HTR-8/SVneo (cell line): ENCODE results near the gene ZYX.
A peak's percentile ranks its signal among the peaks of the same experiment; 100 is the strongest.
"Not testable (repeated sequence)": the region's sequence is repeated elsewhere in the genome, so short reads cannot be mapped to it uniquely, and the experiment has no call there.

ENCODE experiments used
- DNase-seq: peaks from one replicate; pipeline ENCODE4 v3.0.0; 2011; ENCODE audit warnings: low spot score, mixed read lengths; ENCODE audit not compliant: insufficient read length
- FAIRE-seq: peaks from 2 replicates; lab custom pipeline; 2011; peaks lifted over from hg19 to GRCh38; lab: Jason Lieb, UNC

Gene ZYX

GRCh38 chr7:143384148-143384547, 3.0 kb downstream of the ZYX start:
- no peak for FAIRE-seq

GRCh38 chr7:143384661-143385631, 3.8 kb downstream of the ZYX start:
- FAIRE-seq (no peak), DNase-seq (no peak)

More at GRCh38 chr7:143384148-143384547, 3.0 kb downstream of the ZYX start:
- DNase-seq, result no peak

- peak; percentile 26 for FAIRE-seq
- DNase-seq, result no peak
Measured at GRCh38 chr7:143385891-143386781, 5.0 kb downstream of the ZYX start.

GRCh38 chr7:143387156-143387975, 6.2 kb downstream of the ZYX start:
- FAIRE-seq, result no peak
- DNase-seq, result no peak

GRCh38 chr7:143388051-143388450, 6.9 kb downstream of the ZYX start:
- no peak for FAIRE-seq

GRCh38 chr7:143388491-143389101, 7.5 kb downstream of the ZYX start:
- FAIRE-seq, result no peak
- no peak for DNase-seq

More at GRCh38 chr7:143388051-143388450, 6.9 kb downstream of the ZYX start:
- DNase-seq, result no peak

- FAIRE-seq, result no peak
Measured at GRCh38 chr7:143389316-143390103, 8.4 kb downstream of the ZYX start.

GRCh38 chr7:143390104-143390772, 9.1 kb downstream of the ZYX start:
- no peak for FAIRE-seq
- DNase-seq, result no peak

More at GRCh38 chr7:143389316-143390103, 8.4 kb downstream of the ZYX start:
- DNase-seq, result no peak

GRCh38 chr7:143390773-143391317, 9.7 kb downstream of the ZYX start:
- DNase-seq, result no peak
- FAIRE-seq, result no peak

- no peak for FAIRE-seq
- DNase-seq, result no peak
Measured at GRCh38 chr7:143391462-143392404, 10.6 kb downstream of the ZYX start.

GRCh38 chr7:143392427-143392826, 11.3 kb downstream of the ZYX start:
- FAIRE-seq, DNase-seq: not testable (repeated sequence)

GRCh38 chr7:143392875-143393266, 11.7 kb downstream of the ZYX start:
- no peak for FAIRE-seq
- DNase-seq, result no peak

GRCh38 chr7:143393267-143394041, 12.3 kb downstream of the ZYX start:
- FAIRE-seq (no peak), DNase-seq (no peak)

- no peak for FAIRE-seq
- no peak for DNase-seq
Measured at GRCh38 chr7:143394068-143394467, 12.9 kb downstream of the ZYX start.

GRCh38 chr7:143394777-143395176, 13.6 kb downstream of the ZYX start:
- no peak for FAIRE-seq
- DNase-seq, result no peak
